Nephron (organoid): ENCODE results near the gene APOLD1.
"Not testable (repeated sequence)": the region's sequence is repeated elsewhere in the genome, so short reads cannot be mapped to it uniquely, and the experiment has no call there.

Source experiments
- H3K27ac Mint-ChIP-seq, 3 experiments: 2 replicates each; pipeline ENCODE4 v1.8.0; 2020; ENCODE audit warnings: mixed read lengths in 3 of 3, mild to moderate bottlenecking in 2 of 3, moderate library complexity in 1 of 3
- H3K27me3 Mint-ChIP-seq: 2 replicates; pipeline ENCODE4 v1.8.0; 2021; ENCODE audit warnings: low read depth, mild to moderate bottlenecking, moderate library complexity, mixed read lengths
- H3K36me3 Mint-ChIP-seq: 2 replicates; pipeline ENCODE4 v1.8.0; 2020; ENCODE audit warnings: low read depth, mixed read lengths
- H3K4me1 Mint-ChIP-seq: 2 replicates; pipeline ENCODE4 v1.8.0; 2020; ENCODE audit warnings: mixed read lengths
- H3K4me3 Mint-ChIP-seq, 3 experiments: 2 replicates each; pipeline ENCODE4 v1.8.0; 2020; ENCODE audit warnings: mild to moderate bottlenecking in 3 of 3, mixed read lengths in 3 of 3, moderate library complexity in 2 of 3
- H3K9me3 Mint-ChIP-seq: 2 replicates; pipeline ENCODE4 v1.8.0; 2020; ENCODE audit warnings: mixed read lengths
- CTCF ChIP-seq, 3 experiments: fragments of 200-600 bp; sonication (generic); IDR thresholded peaks; one replicate each; pipeline ENCODE4 v1.5.0; 2021; ENCODE audit warnings: antibody characterized with exemption in 3 of 3; ENCODE audit not compliant: unreplicated experiment in 3 of 3

The APOLD1 gene

GRCh38 chr12:12819752-12820311 lies 34.4 kb downstream of the APOLD1 start:
- Mint-ChIP-seq H3K27me3 (no peaks in the 10 kb centered on the region), H3K36me3 (peaks cover 75% of the 10 kb centered on the region), H3K4me1 (peaks cover 17% of the 10 kb centered on the region), H3K27ac (peak overlapping the region in 1 of 3 experiments; percentile 20), H3K9me3 (no peaks in the 10 kb centered on the region), H3K4me3 (no peak overlapping the region)
- TF ChIP-seq CTCF (IDR thresholded peaks at IDR 0.05; ENCODE audit: unreplicated experiment in 3 of 3), result no peak

GRCh38 chr12:12820376-12820775 lies 34.9 kb downstream of the APOLD1 start:
- H3K27me3 Mint-ChIP-seq, H3K4me3 Mint-ChIP-seq, H3K9me3 Mint-ChIP-seq, H3K27ac Mint-ChIP-seq: not testable (repeated sequence)
- Mint-ChIP-seq H3K36me3 (peaks cover 77% of the 10 kb centered on the region), H3K4me1 (peaks cover 14% of the 10 kb centered on the region)

GRCh38 chr12:12821975-12822374 lies 36.5 kb downstream of the APOLD1 start:
- no peaks in the 10 kb centered on the region for H3K27me3 Mint-ChIP-seq
- peaks cover 78% of the 10 kb centered on the region for H3K36me3 Mint-ChIP-seq
- no peaks in the 10 kb centered on the region for H3K9me3 Mint-ChIP-seq
- no peak overlapping the region for H3K27ac Mint-ChIP-seq
- TF ChIP-seq CTCF (IDR thresholded peaks at IDR 0.05; ENCODE audit: unreplicated experiment in 3 of 3), result no peak
- H3K4me1 Mint-ChIP-seq, result no peaks in the 10 kb centered on the region
- no peak overlapping the region for H3K4me3 Mint-ChIP-seq

- TF ChIP-seq CTCF (IDR thresholded peaks at IDR 0.05; ENCODE audit: unreplicated experiment in 3 of 3), result no peak
- Mint-ChIP-seq H3K27ac (no peak overlapping the region), H3K4me1 (no peaks in the 10 kb centered on the region), H3K27me3 (no peaks in the 10 kb centered on the region), H3K9me3 (no peaks in the 10 kb centered on the region), H3K36me3 (peaks cover 87% of the 10 kb centered on the region), H3K4me3 (no peak overlapping the region)
These were observed 37.4 kb downstream of the APOLD1 start for GRCh38 chr12:12822886-12823285.

GRCh38 chr12:12823300-12823699 lies 37.8 kb downstream of the APOLD1 start:
- no peaks in the 10 kb centered on the region for H3K4me1 Mint-ChIP-seq
- no peaks in the 10 kb centered on the region for H3K9me3 Mint-ChIP-seq
- peaks cover 88% of the 10 kb centered on the region for H3K36me3 Mint-ChIP-seq
- no peak overlapping the region for H3K27ac Mint-ChIP-seq
- H3K4me3 Mint-ChIP-seq, result no peak overlapping the region
- H3K27me3 Mint-ChIP-seq, result no peaks in the 10 kb centered on the region
- TF ChIP-seq CTCF (IDR thresholded peaks at IDR 0.05; ENCODE audit: unreplicated experiment in 3 of 3), result no peak

- no peak for TF ChIP-seq CTCF (IDR thresholded peaks at IDR 0.05; ENCODE audit: unreplicated experiment in 3 of 3)
- Mint-ChIP-seq H3K36me3 (peaks cover 89% of the 10 kb centered on the region), H3K4me1 (no peaks in the 10 kb centered on the region), H3K27me3 (no peaks in the 10 kb centered on the region), H3K4me3 (no peak overlapping the region), H3K9me3 (no peaks in the 10 kb centered on the region), H3K27ac (no peak overlapping the region)
These were observed 38.4 kb downstream of the APOLD1 start for GRCh38 chr12:12823811-12824210.
